Pulmonary artery endothelial cell (primary cell): Measurements from ENCODE around the gene ECI1. TPM values are rescaled to one million over a fixed set of nuclear protein-coding genes. Genes with fewer than 3 reads are reported as not detected.

Source experiments
- DNase-seq: peaks from one replicate; pipeline ENCODE4 v3.0.0-alpha.2; 2011; ENCODE audit warnings: low read depth, low spot score
- total RNA-seq: library from RNA; depleted of rRNA; stranded (reverse); fragments of >200 nt; gene quantifications from 2 replicates; pipeline ENCODE4 v1.2.3, GENCODE V29; 2014

ECI1 gene, protein sequence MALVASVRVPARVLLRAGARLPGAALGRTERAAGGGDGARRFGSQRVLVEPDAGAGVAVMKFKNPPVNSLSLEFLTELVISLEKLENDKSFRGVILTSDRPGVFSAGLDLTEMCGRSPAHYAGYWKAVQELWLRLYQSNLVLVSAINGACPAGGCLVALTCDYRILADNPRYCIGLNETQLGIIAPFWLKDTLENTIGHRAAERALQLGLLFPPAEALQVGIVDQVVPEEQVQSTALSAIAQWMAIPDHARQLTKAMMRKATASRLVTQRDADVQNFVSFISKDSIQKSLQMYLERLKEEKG
- 35.1 and 35.3 TPM in 2 replicates for total RNA-seq

DNA sequence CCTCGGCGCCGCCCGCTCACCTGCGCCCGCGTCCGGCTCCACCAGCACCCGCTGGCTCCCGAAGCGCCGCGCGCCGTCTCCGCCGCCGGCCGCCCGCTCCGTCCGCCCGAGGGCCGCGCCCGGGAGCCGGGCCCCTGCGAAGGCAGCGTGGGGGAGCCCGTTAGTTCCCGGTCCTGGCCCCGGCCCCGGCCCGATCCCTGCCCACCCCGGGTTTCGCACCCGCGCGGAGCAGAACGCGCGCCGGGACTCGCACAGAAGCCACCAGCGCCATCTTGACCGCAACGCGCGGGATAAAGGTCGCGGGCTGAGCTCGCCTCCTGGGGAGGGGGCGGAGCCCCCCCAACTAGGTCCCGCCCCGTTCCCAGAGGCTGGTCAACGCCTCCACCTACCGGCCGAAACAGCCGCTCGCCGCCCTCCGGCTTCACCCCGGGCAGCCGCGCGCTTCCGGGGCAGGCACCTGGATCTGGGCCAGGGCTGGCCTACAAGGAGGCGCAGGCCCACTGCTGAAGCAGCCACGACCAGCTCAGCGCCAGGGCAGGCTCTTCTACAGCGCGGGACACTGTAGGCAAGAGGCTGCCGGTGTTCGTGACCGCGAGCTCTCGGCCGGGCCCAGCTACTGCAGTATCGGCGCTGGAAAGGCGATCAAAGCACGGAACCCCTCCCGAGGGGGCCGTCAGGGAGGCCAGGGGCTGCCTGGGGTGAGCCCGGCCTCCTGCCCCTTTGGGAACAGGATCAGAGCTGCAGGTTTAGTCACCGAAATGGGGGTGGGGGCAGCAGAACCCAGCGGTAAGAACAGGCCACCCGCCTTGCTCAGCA is at the start of gene ECI1:
Gene ECI1, minus strand, starts transcription at position 292 of the 816 bp plus-strand sequence. Its CDS starts 21 bp downstream, at position 271.
- DNase-seq, result peak; percentile 67

DNA sequence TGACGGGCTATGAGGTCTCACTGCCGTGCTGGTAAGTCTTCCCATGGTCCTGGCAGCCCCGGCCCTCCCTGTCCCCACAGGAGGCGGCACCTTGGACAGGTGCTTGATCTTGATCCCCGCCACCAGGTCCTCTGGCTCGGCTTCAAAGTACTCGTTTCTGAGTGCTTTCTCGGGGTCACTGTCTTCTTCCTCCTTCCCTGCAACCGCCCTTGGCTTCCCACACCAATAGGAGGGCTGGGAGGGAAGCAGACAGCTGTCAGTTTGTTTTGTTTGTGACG is 48.5 kb upstream of the ECI1 start:
- no peak for DNase-seq

DNA sequence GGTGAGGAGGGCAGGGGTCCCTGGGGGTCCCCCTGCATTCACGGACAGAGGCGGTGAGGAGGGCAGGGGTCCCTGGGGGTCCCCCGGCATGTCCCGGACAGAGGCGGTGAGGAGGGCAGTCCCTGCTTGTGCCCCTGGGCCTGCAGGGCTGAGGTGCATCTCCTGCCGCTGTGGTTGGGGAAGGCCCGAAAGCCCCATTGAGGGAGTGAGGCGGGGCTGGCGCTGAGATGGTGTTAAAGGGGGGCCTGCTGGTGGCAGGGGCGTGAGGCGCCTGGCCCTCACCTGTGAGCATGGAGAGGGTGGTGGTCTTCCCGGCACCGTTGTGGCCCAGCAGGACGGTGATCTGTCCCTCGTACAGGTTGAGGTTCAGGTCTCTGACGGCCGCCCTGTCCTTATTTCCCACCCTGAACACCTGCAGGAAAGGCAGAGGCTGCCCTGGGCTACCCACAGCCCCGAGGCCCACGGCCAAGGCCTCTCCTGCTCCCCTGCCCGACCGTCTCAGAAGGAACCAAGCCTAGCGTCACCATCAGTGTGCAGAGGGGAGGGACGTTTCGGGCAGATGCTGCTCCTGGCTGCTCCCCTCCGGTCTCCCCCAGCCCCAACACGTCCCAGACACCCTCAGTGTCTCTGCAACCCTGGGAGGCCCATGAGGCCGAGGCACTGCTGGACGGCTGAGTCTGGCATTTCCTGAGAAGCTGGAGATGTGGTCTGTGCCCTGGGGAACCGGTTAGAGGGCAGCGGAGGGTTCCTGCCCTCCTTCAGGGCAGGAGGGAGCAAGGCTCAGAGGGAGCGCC is 47.9 kb upstream of the ECI1 start:
- no peak for DNase-seq

DNA sequence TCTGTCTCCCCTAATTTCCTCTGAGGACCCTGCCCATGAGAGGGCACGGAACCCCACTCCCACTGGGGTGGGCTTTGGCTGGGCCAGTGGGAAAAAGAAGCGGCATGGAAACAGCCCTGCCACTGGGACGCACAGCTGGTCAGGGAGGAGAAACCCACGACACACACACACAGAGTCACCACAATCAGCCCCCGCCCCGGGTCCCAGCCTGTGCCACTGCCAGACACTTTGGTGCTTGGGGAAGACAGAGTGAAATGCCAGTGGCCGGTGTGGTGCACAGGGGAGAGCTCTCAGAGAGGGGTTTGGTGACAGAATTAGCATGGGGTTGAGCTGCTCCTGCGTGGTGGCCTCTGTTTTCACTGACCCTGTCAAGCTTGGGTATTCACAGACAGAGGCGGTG is 47.2 kb upstream of the ECI1 start:
- DNase-seq, result no peak

DNA sequence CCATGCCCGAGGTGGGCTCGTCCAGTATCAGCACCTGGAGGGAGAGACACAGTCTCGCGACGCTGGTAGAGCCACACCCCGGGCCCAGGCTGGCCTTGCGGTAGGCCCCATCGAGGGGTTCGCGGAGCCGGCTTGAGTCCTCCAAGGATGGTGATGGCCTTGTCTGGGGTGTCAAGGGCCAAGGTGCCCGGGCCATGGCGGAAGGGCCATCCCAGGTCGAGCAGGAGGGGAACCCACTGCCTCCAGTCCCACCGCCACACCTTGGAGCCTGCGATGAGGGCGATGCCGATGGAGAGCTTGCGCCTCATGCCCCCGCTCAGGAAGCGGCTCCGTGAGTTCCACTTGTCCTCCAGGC is 46.1 kb upstream of the ECI1 start:
- DNase-seq, result no peak

DNA sequence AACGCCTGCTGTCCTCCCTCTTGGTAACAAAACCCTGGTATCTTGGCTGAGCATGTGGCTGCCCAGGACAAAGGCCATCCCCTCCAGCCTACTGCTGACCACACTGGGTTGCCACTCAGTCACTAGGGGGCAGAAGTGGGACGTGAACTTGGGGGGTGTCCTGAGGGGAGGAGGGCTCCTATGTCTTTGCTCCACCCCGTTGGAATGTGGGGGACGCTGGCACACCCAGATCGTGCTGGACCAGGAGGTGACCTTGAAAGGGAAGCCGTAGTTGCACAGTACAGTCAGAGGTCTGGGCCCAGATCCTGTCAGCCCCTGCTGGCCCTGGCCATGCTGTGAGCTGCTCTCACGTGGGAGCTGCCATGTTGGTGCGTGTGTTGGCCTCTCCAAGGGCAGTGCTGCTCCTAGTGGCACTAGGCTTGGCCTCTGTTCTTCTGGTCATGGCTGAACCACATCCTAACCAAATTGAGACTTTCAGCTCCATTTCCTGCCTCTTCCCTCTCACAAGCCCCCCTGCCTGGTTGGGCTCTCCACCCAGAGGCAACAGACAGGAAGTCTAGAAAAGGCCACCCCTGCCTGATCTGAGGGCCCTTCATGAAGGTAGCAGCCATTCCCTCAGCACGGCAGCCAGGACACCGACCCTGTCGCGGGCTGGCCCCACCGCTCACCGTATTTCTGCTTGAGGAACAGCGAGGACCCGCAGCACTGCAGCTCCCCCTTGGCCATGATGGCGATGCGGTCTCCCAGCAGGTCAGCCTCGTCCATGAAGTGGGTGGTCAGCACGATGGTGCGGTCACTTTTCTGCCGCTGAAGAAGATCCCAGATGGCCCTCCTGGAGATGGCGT is 45.5 kb upstream of the ECI1 start:
- DNase-seq, result no peak

DNA sequence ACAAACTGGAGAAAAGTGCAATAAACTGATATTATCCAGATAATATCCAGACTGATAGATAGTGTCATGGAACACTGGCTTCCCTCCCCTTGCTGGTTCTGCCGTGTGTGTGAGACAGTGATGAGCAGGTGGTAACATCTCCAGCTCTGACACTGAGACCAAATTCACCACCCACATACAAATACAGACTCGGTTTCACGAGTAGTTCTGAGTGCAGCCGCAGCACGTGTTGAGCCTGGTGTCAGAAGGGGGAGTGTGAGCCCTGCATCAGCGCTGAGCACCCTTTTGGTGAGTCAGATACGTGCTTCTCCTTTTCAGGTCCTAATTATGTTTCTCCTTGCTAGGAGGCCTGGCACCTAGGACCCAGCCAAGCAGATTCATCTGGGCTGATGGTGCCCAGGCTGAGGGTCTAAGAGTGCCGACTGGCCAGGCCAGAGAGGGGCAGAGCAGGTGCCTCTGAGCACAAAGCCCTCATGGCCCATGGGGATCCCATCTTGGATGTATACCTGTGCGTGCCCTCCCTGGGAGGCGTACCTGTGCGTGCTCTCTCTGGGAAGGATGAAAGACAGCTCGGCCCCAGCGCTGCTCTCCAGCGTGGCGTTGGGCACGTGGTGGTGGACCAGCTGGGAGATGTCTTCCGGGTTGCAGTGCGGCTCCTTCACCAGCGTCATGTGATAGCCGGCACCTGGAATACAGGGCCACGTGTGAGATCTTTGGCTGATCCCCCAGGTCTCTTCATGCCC is 43.8 kb upstream of the ECI1 start:
- DNase-seq, result no peak

DNA sequence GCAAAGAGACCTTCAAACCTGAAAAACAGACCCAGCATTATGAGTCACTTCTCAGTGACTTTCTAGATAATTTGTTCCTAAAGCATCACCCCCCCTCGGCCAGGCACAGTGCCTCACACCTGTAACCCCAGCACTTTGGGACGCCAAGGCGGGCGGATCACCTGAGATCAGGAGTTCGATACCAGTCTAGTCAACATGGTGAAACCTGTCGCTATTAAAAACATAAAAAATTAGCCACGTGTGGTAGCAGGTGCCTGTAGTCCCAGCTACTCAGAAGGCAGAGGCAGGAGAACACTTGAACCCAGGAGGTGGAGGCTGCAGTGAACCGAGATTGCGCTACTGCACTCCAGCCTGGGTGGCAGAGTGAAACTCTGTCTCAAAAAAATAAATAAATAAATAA is 40.8 kb upstream of the ECI1 start:
- DNase-seq, result no peak

DNA sequence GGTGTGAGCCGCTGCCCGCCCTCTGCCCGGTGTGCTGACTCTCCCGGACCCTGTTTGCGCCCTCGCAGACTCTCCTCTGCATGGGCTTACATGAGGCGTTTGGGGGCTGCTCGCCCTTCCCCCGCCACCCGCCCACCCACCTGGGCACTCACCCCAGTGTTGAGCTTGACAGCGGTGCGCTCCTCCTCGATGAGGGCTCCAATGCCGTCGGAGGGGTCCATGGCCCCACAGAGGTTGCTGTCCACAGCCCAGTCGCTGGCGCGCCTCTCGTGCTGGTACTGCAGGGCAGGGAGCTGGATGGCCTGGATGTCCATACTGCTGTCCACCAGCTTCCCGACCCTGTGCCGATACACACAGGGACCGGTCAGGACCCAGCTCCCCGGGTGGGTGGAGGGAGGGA is 37.9 kb upstream of the ECI1 start:
- DNase-seq, result no peak

DNA sequence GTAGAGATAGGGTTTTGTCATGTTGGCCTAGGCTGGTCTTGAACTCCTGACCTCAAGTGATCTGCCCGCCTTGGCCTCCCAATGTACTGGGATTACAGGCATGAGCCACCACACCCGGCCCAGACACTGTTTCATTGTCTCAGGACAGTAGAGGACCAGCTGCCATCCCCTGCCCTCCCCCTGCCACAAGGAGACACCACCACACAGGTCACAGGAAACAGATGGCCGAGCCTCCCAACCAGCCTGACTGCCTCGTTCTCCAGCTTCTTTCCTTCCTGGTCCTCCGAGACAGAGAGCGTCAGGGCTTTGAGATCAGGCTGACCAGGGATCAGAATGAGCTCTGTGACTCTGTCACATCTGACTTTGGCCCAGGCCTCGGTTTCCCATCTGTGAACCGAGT is 37.3 kb upstream of the ECI1 start:
- DNase-seq, result no peak

DNA sequence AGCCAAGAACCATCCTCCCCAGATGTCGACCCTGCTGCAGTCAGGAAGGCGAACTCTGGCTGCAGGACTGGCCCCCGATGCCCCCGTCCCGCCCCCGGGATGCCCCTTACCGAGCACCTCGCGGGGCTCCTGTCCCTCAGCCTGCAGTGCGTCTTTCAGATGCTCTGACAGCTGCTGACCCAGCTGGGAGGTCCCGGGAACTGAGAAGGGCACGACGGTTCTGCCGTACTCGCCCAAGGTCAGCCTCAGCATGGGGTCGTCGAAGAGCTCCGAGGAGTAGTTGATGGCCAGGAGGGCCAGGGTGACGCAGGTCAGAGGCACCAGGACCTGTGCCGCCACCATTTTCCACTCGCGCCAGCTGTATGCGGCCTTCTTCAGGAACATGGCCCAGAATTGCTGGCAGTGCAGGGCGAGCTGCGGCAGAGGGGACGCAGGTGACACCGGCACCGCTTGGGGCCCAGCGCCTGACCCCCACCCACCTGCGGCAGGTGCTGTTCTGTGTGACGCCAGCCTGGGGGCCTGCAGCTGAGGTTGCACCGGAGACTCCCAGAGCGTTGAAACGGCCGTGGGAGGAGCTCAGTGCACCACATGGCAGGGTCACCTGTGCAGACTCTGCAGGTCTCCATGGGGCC is 36.6 kb upstream of the ECI1 start:
- no peak for DNase-seq

DNA sequence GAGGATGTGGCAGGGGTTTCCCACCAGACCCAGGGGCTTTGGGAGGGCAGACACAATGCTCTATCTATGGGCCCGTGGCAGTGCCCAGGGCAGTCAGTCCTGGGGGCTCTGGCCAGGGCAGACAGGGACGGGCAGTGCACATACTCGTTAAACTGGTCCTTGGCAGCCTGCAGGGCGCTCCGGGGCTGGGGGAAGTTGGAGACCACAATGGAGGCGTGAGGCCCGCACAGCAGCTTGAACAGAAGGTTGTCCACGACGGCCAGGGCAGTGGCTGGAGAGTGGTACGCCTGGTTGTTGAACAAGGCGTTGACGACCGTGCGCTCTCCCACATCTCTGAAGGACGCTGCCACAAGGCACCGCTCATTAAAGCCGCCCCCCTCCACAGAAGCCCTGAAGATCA is 35.2 kb upstream of the ECI1 start:
- DNase-seq, result no peak

DNA sequence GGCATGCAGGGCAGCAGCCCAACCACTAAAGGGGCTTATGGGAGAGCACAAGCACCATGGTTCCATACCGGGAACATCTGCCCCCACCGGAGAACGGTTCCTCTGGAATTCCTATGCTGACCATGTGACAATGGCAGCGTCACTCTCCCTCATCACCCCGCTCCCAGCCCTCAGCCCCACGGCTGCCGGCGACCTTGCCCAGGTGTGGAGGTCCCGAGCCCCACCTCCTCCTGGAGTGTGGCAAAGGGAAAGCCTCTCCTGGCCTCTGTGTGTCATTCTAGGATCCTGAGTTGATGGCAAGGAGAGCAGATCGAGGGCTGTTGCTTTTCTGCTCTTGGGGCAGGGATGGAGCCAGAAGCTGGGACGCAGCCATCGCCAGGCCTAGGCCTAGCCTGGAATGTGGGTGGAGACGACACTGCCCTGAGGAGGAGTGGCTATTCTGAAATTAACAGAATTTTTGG is 34.4 kb upstream of the ECI1 start:
- DNase-seq, result no peak

DNA sequence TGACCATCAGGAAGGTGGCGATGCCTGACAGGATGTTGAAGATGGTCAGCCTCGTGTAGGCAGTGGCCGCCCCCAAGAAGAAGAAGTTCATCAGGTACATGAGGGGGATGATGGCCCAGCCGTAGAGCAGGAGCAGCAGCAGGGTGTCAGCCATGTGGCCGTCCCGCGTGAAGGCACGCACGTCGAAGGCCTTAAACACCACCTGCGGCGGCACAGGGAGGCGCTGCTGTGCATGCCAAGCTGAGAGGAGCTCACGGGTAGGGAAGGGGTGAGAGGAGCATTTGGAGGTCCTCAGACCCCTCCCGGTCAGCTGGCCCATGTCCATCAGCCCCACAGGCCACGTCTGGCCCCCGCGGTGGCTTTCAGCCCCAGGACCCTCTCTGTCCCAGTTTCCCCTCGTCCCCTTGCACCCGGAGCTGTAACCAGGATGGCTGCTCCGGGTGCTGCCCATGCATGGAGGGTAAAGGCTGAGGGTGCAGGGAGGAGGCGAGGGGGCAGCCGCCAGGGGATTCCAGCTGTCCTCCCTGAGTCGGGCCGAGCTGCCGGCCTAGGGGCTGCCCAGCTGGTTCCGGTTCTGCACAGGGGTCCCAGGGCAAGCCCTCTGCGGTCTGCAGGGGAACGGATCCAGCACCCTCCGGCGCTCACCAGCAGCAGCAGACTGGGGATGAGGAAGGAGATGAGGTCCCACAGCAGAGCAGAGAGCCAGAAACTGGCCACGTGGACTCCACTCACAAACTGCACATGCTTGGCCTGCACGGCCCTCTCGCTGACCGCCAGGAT is 33.6 kb upstream of the ECI1 start:
- no peak for DNase-seq

DNA sequence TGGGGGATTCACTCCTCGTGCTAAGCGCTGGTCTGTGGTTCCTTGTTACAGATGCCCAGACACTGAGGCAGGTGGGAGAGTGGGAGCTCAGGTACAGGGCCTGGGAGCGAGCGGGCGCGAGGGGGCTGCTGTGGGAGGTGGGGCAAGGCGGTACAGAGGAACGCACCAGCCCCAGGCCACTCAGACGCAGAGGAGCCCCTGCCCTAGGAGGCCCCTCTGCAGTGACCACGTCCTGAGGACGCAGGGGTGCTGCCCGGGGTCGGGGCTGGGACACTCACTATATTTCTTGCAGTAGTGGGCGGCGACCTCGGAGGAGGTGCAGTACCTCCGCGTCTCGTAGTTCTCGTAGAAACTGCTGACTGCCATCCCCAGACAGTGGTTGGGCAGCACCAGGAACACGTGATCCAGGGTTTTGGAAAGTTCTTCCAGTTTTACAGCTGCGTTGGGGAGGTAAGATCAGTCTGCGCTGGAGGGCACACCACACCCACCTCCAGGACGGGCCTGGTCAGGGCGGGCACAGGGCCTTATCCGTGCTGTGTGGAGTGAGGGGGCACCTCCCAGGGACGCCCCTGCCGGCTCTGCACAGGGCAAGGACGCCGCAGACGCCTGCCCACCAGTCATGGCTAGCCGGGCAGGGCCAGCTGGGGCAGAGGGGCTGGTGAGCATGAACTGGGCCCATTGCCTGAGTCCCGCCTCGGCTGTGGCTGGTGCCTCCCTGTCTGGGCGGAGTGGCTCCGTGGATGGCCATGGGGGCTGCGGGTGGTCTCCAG is 32.8 kb upstream of the ECI1 start:
- DNase-seq, result no peak

DNA sequence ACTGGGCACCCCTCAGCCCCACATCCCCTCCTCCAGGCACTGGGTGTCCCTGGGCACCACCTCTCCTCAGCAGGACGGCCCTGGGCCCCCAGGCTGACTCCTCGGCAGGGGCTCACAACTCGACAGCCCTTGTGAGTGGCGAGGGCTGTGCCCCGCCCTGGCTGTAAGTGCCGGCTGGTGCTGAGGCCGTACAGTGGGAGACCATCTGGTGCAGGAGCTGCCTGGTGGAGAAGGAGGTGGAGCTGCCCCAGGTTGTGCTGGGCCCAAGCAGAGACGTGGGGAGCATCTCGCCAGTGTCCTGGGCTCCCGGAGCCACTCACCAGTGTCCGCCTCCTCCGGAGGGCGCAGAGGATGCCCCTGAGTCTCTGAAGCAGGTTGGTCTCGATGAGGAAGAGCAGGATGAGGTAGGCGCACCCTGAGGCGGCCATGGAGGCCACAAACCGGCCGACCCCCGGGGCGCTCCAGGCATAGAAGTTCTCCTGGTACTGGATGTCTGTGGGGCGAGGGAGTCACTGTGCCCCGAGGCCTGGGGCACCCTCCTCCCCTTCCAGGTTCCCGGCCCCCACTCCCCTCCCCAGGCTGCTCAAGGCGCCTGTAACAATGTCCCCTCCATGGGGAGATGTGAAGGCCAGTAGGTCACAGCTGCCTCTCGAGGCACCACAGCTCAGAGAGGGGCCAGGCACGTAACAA is 31.6 kb upstream of the ECI1 start:
- no peak for DNase-seq

DNA sequence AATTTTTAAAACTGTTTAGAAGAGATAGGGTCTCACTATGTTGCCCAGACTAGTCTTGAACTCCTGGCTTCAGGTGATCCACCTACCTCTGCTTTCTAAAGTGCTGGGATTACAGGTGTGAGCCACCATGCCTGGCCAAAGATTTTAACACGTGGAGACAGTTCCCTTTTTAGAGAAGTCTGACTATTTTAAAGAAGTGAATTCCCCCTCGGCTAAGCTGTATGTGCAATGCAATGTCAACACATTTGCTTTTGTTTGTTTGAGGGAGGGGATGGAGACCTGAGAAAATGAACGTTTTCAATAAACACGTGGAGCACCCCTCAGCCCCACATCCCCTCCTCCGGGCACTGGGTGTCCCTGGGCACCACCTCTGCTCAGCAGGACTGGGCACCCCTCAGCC is 30.9 kb upstream of the ECI1 start:
- no peak for DNase-seq

DNA sequence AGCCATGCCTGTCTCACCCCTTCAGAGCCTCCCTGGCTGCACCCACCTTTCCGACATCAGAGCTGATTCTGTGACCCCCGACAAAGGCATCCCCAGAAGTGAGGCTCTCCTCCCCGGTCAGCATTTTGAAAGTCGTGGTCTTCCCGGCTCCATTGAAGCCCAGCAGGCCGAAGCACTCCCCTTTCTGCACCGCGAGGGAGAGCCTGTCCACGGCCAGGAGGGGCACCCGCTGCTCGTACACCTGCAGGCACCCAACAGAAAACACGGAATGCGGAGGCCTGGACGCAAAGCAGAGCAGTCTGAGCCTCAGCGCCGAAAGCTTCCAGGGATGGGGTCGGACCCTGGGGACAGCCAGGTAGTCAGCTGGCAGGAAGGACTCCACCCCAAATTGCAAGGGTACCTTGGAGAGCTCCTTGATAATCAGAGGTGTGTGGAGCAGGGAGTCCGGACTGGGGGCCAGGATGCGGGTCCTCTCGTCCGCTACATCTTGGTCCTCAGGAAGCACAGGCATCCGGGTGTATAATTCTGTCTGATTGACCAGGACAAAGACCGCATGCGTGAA is 29.7 kb upstream of the ECI1 start:
- no peak for DNase-seq
